Fibroblast of lung (primary cell): ENCODE results near the gene TBC1D22B. TPM values are rescaled to one million over a fixed set of nuclear protein-coding genes. Genes with fewer than 3 reads are reported as not detected.
"Not testable (repeated sequence)": the region's sequence is repeated elsewhere in the genome, so short reads cannot be mapped to it uniquely, and the experiment has no call there.

ENCODE experiments used
- DNase-seq, 2 donors: peaks; one replicate each; pipeline versions ENCODE4 v3.0.0 to v3.0.0-alpha.2; 2010; ENCODE audit warnings: low read depth in 2 of 2
- H2AFZ ChIP-seq: 2 replicates; pipeline ENCODE4 v1.5.1; 2012; ENCODE audit warnings: low read length, control low read depth, inconsistent platforms
- H3K27ac ChIP-seq: 2 replicates; pipeline ENCODE4 v1.5.1; 2011; ENCODE audit warnings: low read length, control low read depth; ENCODE audit not compliant: insufficient read depth
- H3K27me3 ChIP-seq: 2 replicates; pipeline ENCODE4 v1.5.1; 2011; ENCODE audit warnings: mild to moderate bottlenecking, low read length; ENCODE audit not compliant: control insufficient read depth, insufficient read depth
- H3K36me3 ChIP-seq: 2 replicates; pipeline ENCODE4 v1.5.1; 2011; ENCODE audit warnings: low read length; ENCODE audit not compliant: control insufficient read depth, insufficient read depth
- H3K4me1 ChIP-seq: 2 replicates; pipeline ENCODE4 v1.5.1; 2011; ENCODE audit warnings: low read length; ENCODE audit not compliant: control insufficient read depth, insufficient read depth; ENCODE audit errors: extremely low read depth
- H3K4me2 ChIP-seq: 2 replicates; pipeline ENCODE4 v1.5.1; 2011; ENCODE audit warnings: low read length, control low read depth; ENCODE audit not compliant: insufficient read depth; ENCODE audit errors: extremely low read depth
- H3K4me3 ChIP-seq, 4 experiments: fragments of 200-600 bp in 1 of 4; sonication (generic) in 1 of 4; replicated peaks in 1 of 4; 2 replicates each; pipeline ENCODE4 v1.5.1; 2011 to 2016; ENCODE audit warnings: low read length in 4 of 4, low read depth in 3 of 4, mild to moderate bottlenecking in 3 of 4, control low read depth in 2 of 4, inconsistent platforms in 1 of 4, mixed read lengths in 1 of 4; ENCODE audit not compliant: insufficient read depth in 1 of 4; ENCODE audit errors: control extremely low read depth in 1 of 4
- H3K79me2 ChIP-seq: 2 replicates; pipeline ENCODE4 v1.5.1; 2012; ENCODE audit warnings: mild to moderate bottlenecking, low read length, inconsistent platforms; ENCODE audit not compliant: control insufficient read depth, insufficient read depth
- H3K9ac ChIP-seq: 2 replicates; pipeline ENCODE4 v1.5.1; 2011; ENCODE audit warnings: mild to moderate bottlenecking, low read length, control low read depth; ENCODE audit not compliant: insufficient read depth
- H3K9me3 ChIP-seq: 2 replicates; pipeline ENCODE4 v1.5.1; 2012; ENCODE audit warnings: low read depth, low read length; ENCODE audit not compliant: control insufficient read depth, insufficient read depth
- H4K20me1 ChIP-seq: 2 replicates; pipeline ENCODE4 v1.5.1; 2011; ENCODE audit warnings: low read length; ENCODE audit not compliant: control insufficient read depth, insufficient read depth; ENCODE audit errors: extremely low read depth
- EZH2 ChIP-seq: IDR thresholded peaks from 2 replicates; pipeline ENCODE4 v1.5.1; 2012; ENCODE audit warnings: low read length, control low read depth, mild to moderate bottlenecking; ENCODE audit errors: missing control alignments
- polyA plus RNA-seq, 2 donors: library from polyadenylated mRNA; depleted of rRNA in 1 of 2; stranded (reverse) in 1 of 2; unstranded in 1 of 2; fragments of >200 nt; gene quantifications; 2 replicates each; pipeline ENCODE4 v1.2.1, GENCODE V29; 2011 to 2012; ENCODE audit warnings: missing spikeins in 1 of 2
- total RNA-seq: library from RNA; depleted of rRNA; stranded (reverse); fragments of >200 nt; gene quantifications from 2 replicates; pipeline ENCODE4 v1.2.1, GENCODE V29; 2014
- TF ChIP-seq, protein P1 (sequence below), 2 donors: IDR thresholded peaks in 1 of 2; conservative IDR thresholded peaks in 1 of 2; 1 replicate in 1 of 2; 2 replicates in 1 of 2; pipeline ENCODE4 v1.5.1; 2011 to 2012; ENCODE audit warnings: low read length in 2 of 2, control low read depth in 1 of 2, inconsistent platforms in 1 of 2, low read depth in 1 of 2, mild to moderate bottlenecking in 1 of 2

Gene TBC1D22B
- total and polyA plus RNA-seq, 2 donors (not counting 1 experiment from before 2014, with no cell fraction given) = 6.3 to 9.7 TPM

DNA sequence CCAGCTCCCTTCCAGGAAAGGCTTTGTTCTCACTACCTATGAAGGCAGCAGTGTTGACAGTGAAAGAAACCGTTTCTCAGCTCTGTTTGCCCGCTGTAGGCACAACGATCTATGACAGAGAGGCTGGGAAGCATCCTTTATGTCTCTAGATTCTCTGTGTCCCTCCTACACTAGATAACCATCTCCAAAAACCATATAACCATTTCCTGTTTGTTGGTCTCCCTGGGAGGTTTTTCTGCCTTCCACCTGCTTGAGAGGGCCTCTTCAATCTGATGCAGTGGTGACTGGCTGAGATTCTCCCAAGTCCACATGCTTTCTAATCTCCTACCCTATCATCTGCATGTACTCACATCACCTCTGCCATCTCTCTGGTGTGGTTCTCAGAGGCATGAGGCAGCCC, 32.4 kb downstream of the TBC1D22B start:
- no peak overlapping the region for H3K9ac ChIP-seq
- H3K36me3 ChIP-seq = peaks cover 6% of the 10 kb centered on the region
- H3K4me1 ChIP-seq = no peaks in the 10 kb centered on the region
- TF ChIP-seq EZH2 = no peak
- TF ChIP-seq, protein P1, sequence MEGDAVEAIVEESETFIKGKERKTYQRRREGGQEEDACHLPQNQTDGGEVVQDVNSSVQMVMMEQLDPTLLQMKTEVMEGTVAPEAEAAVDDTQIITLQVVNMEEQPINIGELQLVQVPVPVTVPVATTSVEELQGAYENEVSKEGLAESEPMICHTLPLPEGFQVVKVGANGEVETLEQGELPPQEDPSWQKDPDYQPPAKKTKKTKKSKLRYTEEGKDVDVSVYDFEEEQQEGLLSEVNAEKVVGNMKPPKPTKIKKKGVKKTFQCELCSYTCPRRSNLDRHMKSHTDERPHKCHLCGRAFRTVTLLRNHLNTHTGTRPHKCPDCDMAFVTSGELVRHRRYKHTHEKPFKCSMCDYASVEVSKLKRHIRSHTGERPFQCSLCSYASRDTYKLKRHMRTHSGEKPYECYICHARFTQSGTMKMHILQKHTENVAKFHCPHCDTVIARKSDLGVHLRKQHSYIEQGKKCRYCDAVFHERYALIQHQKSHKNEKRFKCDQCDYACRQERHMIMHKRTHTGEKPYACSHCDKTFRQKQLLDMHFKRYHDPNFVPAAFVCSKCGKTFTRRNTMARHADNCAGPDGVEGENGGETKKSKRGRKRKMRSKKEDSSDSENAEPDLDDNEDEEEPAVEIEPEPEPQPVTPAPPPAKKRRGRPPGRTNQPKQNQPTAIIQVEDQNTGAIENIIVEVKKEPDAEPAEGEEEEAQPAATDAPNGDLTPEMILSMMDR (conservative IDR thresholded peaks at IDR 0.05 in 1 of 2, IDR thresholded peaks at IDR 0.05 in 1 of 2; ENCODE audit: low read depth in 1 of 2, low read length in 2 of 2) = no peak
- no peak for DNase-seq
- H4K20me1 ChIP-seq = no peaks in the 10 kb centered on the region
- no peaks in the 10 kb centered on the region for H3K27me3 ChIP-seq
- no peak overlapping the region for H2AFZ ChIP-seq
- H3K79me2 ChIP-seq = no peaks in the 10 kb centered on the region
- no peak overlapping the region for H3K4me3 ChIP-seq
- no peaks in the 10 kb centered on the region for H3K9me3 ChIP-seq
- no peak overlapping the region for H3K27ac ChIP-seq
- H3K4me2 ChIP-seq = no peak overlapping the region

DNA sequence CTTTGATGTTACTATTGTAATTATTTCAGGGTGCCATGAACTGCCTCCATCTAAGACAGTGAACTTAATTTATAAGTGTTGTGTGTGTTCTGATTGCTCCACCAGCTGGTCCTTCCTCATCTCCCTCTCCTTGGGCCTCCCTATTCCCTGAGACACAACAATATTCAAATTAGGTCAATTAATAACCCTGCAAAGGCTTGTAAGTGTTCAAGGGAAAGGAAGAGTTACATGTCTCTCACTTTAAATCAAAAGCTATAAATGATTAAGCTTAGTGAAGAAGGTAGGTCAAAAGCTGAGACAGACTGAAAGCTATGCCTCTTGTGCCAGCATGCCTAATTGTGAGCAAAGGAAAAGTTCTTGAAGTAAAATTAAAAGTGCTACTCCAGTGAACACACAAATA, 35.9 kb downstream of the TBC1D22B start:
- H4K20me1 ChIP-seq = no peaks in the 10 kb centered on the region
- H3K79me2 ChIP-seq = no peaks in the 10 kb centered on the region
- H3K9me3 ChIP-seq = no peaks in the 10 kb centered on the region
- DNase-seq = no peak
- H2AFZ ChIP-seq = no peak overlapping the region
- no peaks in the 10 kb centered on the region for H3K4me1 ChIP-seq
- peaks cover 6% of the 10 kb centered on the region for H3K36me3 ChIP-seq
- H3K27me3 ChIP-seq = no peaks in the 10 kb centered on the region
- no peak overlapping the region for H3K4me3 ChIP-seq
- TF ChIP-seq EZH2 = no peak
- TF ChIP-seq, protein P1 (conservative IDR thresholded peaks at IDR 0.05 in 1 of 2, IDR thresholded peaks at IDR 0.05 in 1 of 2; ENCODE audit: low read depth in 1 of 2, low read length in 2 of 2) = no peak
- H3K27ac ChIP-seq = no peak overlapping the region
- no peak overlapping the region for H3K4me2 ChIP-seq
- no peak overlapping the region for H3K9ac ChIP-seq

DNA sequence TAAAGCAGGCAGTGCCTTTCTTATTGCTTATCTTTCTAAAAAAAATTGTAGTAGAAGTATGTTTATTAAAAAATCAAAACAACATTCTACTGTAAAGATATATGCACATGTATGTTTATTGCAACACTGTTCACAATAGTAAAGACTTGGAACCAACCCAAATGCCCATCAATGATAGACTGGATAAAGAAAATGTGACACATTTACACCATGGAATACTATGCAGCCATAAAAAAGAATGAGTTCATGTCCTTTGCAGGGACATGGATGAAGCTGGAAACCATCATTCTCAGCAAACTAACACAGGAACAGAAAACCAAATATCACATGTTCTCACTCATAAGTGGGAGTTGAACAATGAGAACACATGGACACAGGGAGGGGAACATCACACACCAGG, 40.1 kb downstream of the TBC1D22B start:
- H3K4me2 ChIP-seq, H3K27me3 ChIP-seq, H3K9ac ChIP-seq, H3K79me2 ChIP-seq, H3K9me3 ChIP-seq, H3K27ac ChIP-seq, H2AFZ ChIP-seq, H3K36me3 ChIP-seq, H3K4me3 ChIP-seq, H3K4me1 ChIP-seq, H4K20me1 ChIP-seq, DNase-seq: not testable (repeated sequence)
